ENCODE measurements around the gene SDK1. TPM values are rescaled to one million over a fixed set of nuclear protein-coding genes. Genes with fewer than 3 reads are reported as not detected.

The SDK1 gene
- total RNA-seq, 6 experiments from 2014 or later: not detected

- H3K9me3 Mint-ChIP-seq: peaks cover 54% of the 10 kb centered on the region
- TF ChIP-seq CTCF (IDR thresholded peaks at IDR 0.05): no peak
Measured at GRCh38 chr7:4045975-4046374, 744.9 kb downstream of the SDK1 start.

GRCh38 chr7:4048336-4048735, 747.3 kb downstream of the SDK1 start:
- Mint-ChIP-seq H3K27ac (no peak overlapping the region), H3K36me3 (ENCODE audit: low read depth) (peaks cover 4% of the 10 kb centered on the region), H3K27me3 (ENCODE audit: insufficient read depth) (peaks cover 2% of the 10 kb centered on the region; the same call in 1 of the 2 replicates), H3K9me3 (peaks cover 62% of the 10 kb centered on the region), H3K4me3 (no peak overlapping the region), H3K4me1 (ENCODE audit: low read depth) (no peaks in the 10 kb centered on the region)
- no peak for TF ChIP-seq CTCF (IDR thresholded peaks at IDR 0.05)
- DNase-seq: no peak

More at GRCh38 chr7:4045975-4046374, 744.9 kb downstream of the SDK1 start:
- Mint-ChIP-seq H3K4me1 (ENCODE audit: low read depth) (no peaks in the 10 kb centered on the region), H3K27me3 (ENCODE audit: insufficient read depth) (peaks cover 2% of the 10 kb centered on the region), H3K4me3 (no peak overlapping the region), H3K27ac (no peak overlapping the region), H3K36me3 (ENCODE audit: low read depth) (no peaks in the 10 kb centered on the region)
- no peak for DNase-seq

- peaks cover 2% of the 10 kb centered on the region; the same call in 1 of the 2 replicates for H3K27me3 Mint-ChIP-seq (ENCODE audit: insufficient read depth)
- no peak overlapping the region for H3K27ac Mint-ChIP-seq
- H3K4me3 Mint-ChIP-seq: no peak overlapping the region
- TF ChIP-seq CTCF (IDR thresholded peaks at IDR 0.05): no peak
- peaks cover 61% of the 10 kb centered on the region for H3K9me3 Mint-ChIP-seq
- no peak for DNase-seq
- peaks cover 7% of the 10 kb centered on the region for H3K36me3 Mint-ChIP-seq (ENCODE audit: low read depth)
- H3K4me1 Mint-ChIP-seq (ENCODE audit: low read depth): no peaks in the 10 kb centered on the region
Measured at GRCh38 chr7:4049202-4049601, 748.1 kb downstream of the SDK1 start.

GRCh38 chr7:4050126-4050660, 749.1 kb downstream of the SDK1 start:
- no peak for DNase-seq
- no peak overlapping the region for H3K27ac Mint-ChIP-seq
- TF ChIP-seq CTCF (IDR thresholded peaks at IDR 0.05): no peak

GRCh38 chr7:4051696-4052095, 750.6 kb downstream of the SDK1 start:
- TF ChIP-seq CTCF (IDR thresholded peaks at IDR 0.05): no peak
- peaks cover 12% of the 10 kb centered on the region for H3K36me3 Mint-ChIP-seq (ENCODE audit: low read depth)
- H3K27me3 Mint-ChIP-seq (ENCODE audit: insufficient read depth): peaks cover 2% of the 10 kb centered on the region; the same call in 1 of the 2 replicates
- no peak overlapping the region for H3K27ac Mint-ChIP-seq
- no peaks in the 10 kb centered on the region for H3K4me1 Mint-ChIP-seq (ENCODE audit: low read depth)
- no peak overlapping the region for H3K4me3 Mint-ChIP-seq
- no peak for DNase-seq
- peaks cover 68% of the 10 kb centered on the region for H3K9me3 Mint-ChIP-seq

More at GRCh38 chr7:4050126-4050660, 749.1 kb downstream of the SDK1 start:
- Mint-ChIP-seq H3K4me3 (no peak overlapping the region), H3K4me1 (ENCODE audit: low read depth) (no peaks in the 10 kb centered on the region), H3K36me3 (ENCODE audit: low read depth) (peaks cover 7% of the 10 kb centered on the region), H3K9me3 (peaks cover 64% of the 10 kb centered on the region), H3K27me3 (ENCODE audit: insufficient read depth) (peaks cover 2% of the 10 kb centered on the region; the same call in 1 of the 2 replicates)
